Progenitor cell of endocrine pancreas (in vitro differentiated cells): Measurements from ENCODE around the gene DDX59. TPM values are rescaled to one million over a fixed set of nuclear protein-coding genes. Genes with fewer than 3 reads are reported as not detected.

ENCODE experiments used
- DNase-seq: peaks from one replicate; pipeline ENCODE4 v3.0.0; 2021; ENCODE audit warnings: low spot score; ENCODE audit not compliant: unreplicated experiment
- H3K27ac Mint-ChIP-seq: 2 replicates; pipeline ENCODE4 v1.8.0; 2021; ENCODE audit warnings: mild to moderate bottlenecking, moderate library complexity, mixed read lengths
- H3K27me3 Mint-ChIP-seq: 2 replicates; pipeline ENCODE4 v1.8.0; 2021; ENCODE audit warnings: mixed read lengths
- H3K36me3 Mint-ChIP-seq: 2 replicates; pipeline ENCODE4 v1.8.0; 2022; ENCODE audit warnings: mixed read lengths; ENCODE audit not compliant: insufficient read depth
- H3K4me1 Mint-ChIP-seq: 2 replicates; pipeline ENCODE4 v1.8.0; 2021; ENCODE audit warnings: low read depth, mixed read lengths
- H3K4me3 Mint-ChIP-seq: 2 replicates; pipeline ENCODE4 v1.8.0; 2021; ENCODE audit warnings: low read depth, mild to moderate bottlenecking, moderate library complexity, mixed read lengths
- H3K9me3 Mint-ChIP-seq: 2 replicates; pipeline ENCODE4 v1.8.0; 2021; ENCODE audit warnings: low read depth, mixed read lengths
- CTCF ChIP-seq: fragments of 200-600 bp; sonication (generic); IDR thresholded peaks from one replicate; pipeline ENCODE4 v1.5.0; 2021; ENCODE audit warnings: antibody characterized with exemption, mild to moderate bottlenecking; ENCODE audit not compliant: unreplicated experiment
- total RNA-seq: library from RNA; stranded (reverse); gene quantifications from 2 replicates; pipeline ENCODE4 v1.2.1, GENCODE V29; 2021

Gene DDX59
- total RNA-seq, 1 donor from 2014 or later: 19.2 TPM

- H3K36me3 Mint-ChIP-seq: no peaks in the 10 kb centered on the region
- H3K27ac Mint-ChIP-seq: no peak overlapping the region
- no peak for TF ChIP-seq CTCF
- H3K4me3 Mint-ChIP-seq: no peak overlapping the region
- no peaks in the 10 kb centered on the region for H3K9me3 Mint-ChIP-seq
- H3K27me3 Mint-ChIP-seq: peaks cover 3% of the 10 kb centered on the region
- H3K4me1 Mint-ChIP-seq: no peaks in the 10 kb centered on the region
- DNase-seq: no peak
Observed at GRCh38 chr1:200707116-200707515, 37.4 kb upstream of the DDX59 start.

GRCh38 chr1:200706111-200706814 is 36.6 kb upstream of the DDX59 start:
- H3K27ac Mint-ChIP-seq: no peak overlapping the region
- H3K36me3 Mint-ChIP-seq: no peaks in the 10 kb centered on the region
- H3K4me1 Mint-ChIP-seq: no peaks in the 10 kb centered on the region
- H3K27me3 Mint-ChIP-seq: peaks cover 3% of the 10 kb centered on the region
- no peak for DNase-seq
- no peak for TF ChIP-seq CTCF
- H3K9me3 Mint-ChIP-seq: no peaks in the 10 kb centered on the region
- H3K4me3 Mint-ChIP-seq: no peak overlapping the region

GRCh38 chr1:200704986-200705500 is 35.3 kb upstream of the DDX59 start:
- Mint-ChIP-seq H3K27me3 (peaks cover 3% of the 10 kb centered on the region), H3K9me3 (no peaks in the 10 kb centered on the region)
- no peak for TF ChIP-seq CTCF

GRCh38 chr1:200699871-200700270 is 30.2 kb upstream of the DDX59 start:
- no peak for TF ChIP-seq CTCF
- peaks cover 4% of the 10 kb centered on the region for H3K9me3 Mint-ChIP-seq
- no peaks in the 10 kb centered on the region for H3K27me3 Mint-ChIP-seq
- no peak for DNase-seq
- H3K36me3 Mint-ChIP-seq: no peaks in the 10 kb centered on the region
- no peaks in the 10 kb centered on the region for H3K4me1 Mint-ChIP-seq
- H3K27ac Mint-ChIP-seq: no peak overlapping the region
- H3K4me3 Mint-ChIP-seq: no peak overlapping the region

More at GRCh38 chr1:200704986-200705500, 35.3 kb upstream of the DDX59 start:
- Mint-ChIP-seq H3K27ac (no peak overlapping the region), H3K36me3 (no peaks in the 10 kb centered on the region), H3K4me3 (no peak overlapping the region), H3K4me1 (no peaks in the 10 kb centered on the region)
- no peak for DNase-seq

- Mint-ChIP-seq H3K27ac (no peak overlapping the region), H3K36me3 (no peaks in the 10 kb centered on the region), H3K4me1 (no peaks in the 10 kb centered on the region), H3K27me3 (no peaks in the 10 kb centered on the region), H3K4me3 (no peak overlapping the region), H3K9me3 (peaks cover 4% of the 10 kb centered on the region)
- no peak for TF ChIP-seq CTCF
- no peak for DNase-seq
Observed at GRCh38 chr1:200694738-200695137, 25.0 kb upstream of the DDX59 start.
